Mesodermal cell (in vitro differentiated cells): ENCODE results near the gene SH3BP1.

Experiments used
- H3K27ac ChIP-seq: 2 replicates; pipeline ENCODE4 v1.7.0; 2013; ENCODE audit warnings: mild to moderate bottlenecking, low read depth, low read length, moderate library complexity; ENCODE audit not compliant: severe bottlenecking
- H3K36me3 ChIP-seq: 2 replicates; pipeline ENCODE4 v1.7.1; 2013; ENCODE audit warnings: mild to moderate bottlenecking, low read length, moderate library complexity; ENCODE audit not compliant: control insufficient read depth, insufficient read depth
- H3K4me1 ChIP-seq: one replicate; pipeline ENCODE4 v1.7.1; 2013; ENCODE audit warnings: mild to moderate bottlenecking, low read length; ENCODE audit not compliant: insufficient read depth, control insufficient read depth, poor library complexity, severe bottlenecking
- H3K4me3 ChIP-seq: 2 replicates; pipeline ENCODE4 v1.7.0; 2013; ENCODE audit warnings: low read length, control low read depth, mild to moderate bottlenecking; ENCODE audit not compliant: insufficient read depth, poor library complexity, severe bottlenecking; ENCODE audit errors: extremely low read depth
- H3K9me3 ChIP-seq: 2 replicates; pipeline ENCODE4 v1.7.1; 2013; ENCODE audit warnings: mild to moderate bottlenecking, low read length, moderate library complexity; ENCODE audit not compliant: control insufficient read depth
- WGBS, 2 experiments: methylation state at CpG; one replicate each; pipeline ENCODE4 v1.1.5; 2013; ENCODE audit warnings: missing lambda C conversion rate in 2 of 2; ENCODE audit not compliant: insufficient coverage in 2 of 2; 5-methylcytosine and 5-hydroxymethylcytosine counted together

The SH3BP1 gene

GRCh38 chr22:37627121-37627520 lies 12.3 kb upstream of the SH3BP1 start:
- Histone ChIP-seq H3K4me1 (peaks cover 12% of the 10 kb centered on the region), H3K36me3 (peaks cover 40% of the 10 kb centered on the region), H3K4me3 (no peak overlapping the region), H3K27ac (no peak overlapping the region), H3K9me3 (no peaks in the 10 kb centered on the region)
- WGBS, 2 experiments = 82 to 83% methylated on average over 7 of the region's 7 CpGs

- WGBS, 2 experiments = 88 to 98% methylated on average over 6 of the region's 6 CpGs
- no peaks in the 10 kb centered on the region for H3K9me3 ChIP-seq
- H3K27ac ChIP-seq = no peak overlapping the region
- peaks cover 40% of the 10 kb centered on the region for H3K36me3 ChIP-seq
- H3K4me3 ChIP-seq = no peak overlapping the region
- H3K4me1 ChIP-seq = peaks cover 15% of the 10 kb centered on the region
These were observed 11.9 kb upstream of the SH3BP1 start for GRCh38 chr22:37627545-37627944.

- Histone ChIP-seq H3K9me3 (no peaks in the 10 kb centered on the region), H3K27ac (no peak overlapping the region), H3K4me1 (peaks cover 28% of the 10 kb centered on the region)
These were observed 10.6 kb upstream of the SH3BP1 start for GRCh38 chr22:37628830-37629229.

GRCh38 chr22:37629928-37630327 lies 9.5 kb upstream of the SH3BP1 start:
- Histone ChIP-seq H3K27ac (no peak overlapping the region), H3K36me3 (peaks cover 25% of the 10 kb centered on the region), H3K4me1 (peaks cover 39% of the 10 kb centered on the region), H3K4me3 (no peak overlapping the region), H3K9me3 (no peaks in the 10 kb centered on the region)
- WGBS, 2 experiments = 87 to 95% methylated on average over 4 to 10 of the region's 10 CpGs

More at GRCh38 chr22:37628830-37629229, 10.6 kb upstream of the SH3BP1 start:
- H3K4me3 ChIP-seq = no peak overlapping the region
- WGBS, 2 experiments = 90 to 96% methylated on average over 5 to 6 of the region's 8 CpGs
- peaks cover 33% of the 10 kb centered on the region for H3K36me3 ChIP-seq

DNA sequence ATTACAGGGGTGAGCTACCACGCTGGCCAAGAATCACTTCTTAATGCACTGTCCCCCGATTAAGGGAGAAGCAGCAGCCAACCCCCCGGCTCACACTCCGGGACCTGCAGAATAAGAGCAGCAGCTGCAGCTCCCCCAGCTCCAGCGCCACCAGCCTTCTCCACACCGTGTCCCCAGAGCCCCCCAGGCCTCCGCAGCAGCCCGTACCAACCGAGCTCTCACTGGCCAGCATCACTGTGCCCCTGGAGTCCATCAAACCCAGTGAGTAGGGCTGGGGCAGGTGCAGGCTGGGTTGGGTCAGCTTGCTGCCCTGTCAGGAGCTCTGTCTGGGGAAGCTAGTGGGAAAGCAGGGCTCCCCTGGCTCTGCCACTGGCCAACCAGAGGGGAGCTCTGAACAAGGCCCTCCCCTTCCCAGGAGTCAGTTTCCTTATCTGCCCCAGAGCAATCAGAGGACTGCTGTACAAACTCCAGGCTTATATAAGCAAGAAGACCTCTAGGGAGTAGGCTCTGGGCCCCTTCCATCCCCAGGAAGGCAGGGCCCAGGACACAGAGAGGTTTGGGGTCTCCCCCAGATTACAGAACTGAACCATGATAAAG lies 8.5 kb upstream of the SH3BP1 start:
- WGBS, 2 experiments = 97 to 98% methylated on average over 5 to 9 of the region's 9 CpGs
- no peaks in the 10 kb centered on the region for H3K9me3 ChIP-seq
- H3K4me1 ChIP-seq = peaks cover 47% of the 10 kb centered on the region
- peaks cover 16% of the 10 kb centered on the region for H3K36me3 ChIP-seq
- no peak overlapping the region for H3K4me3 ChIP-seq
- peak overlapping the region; percentile 16 for H3K27ac ChIP-seq

DNA sequence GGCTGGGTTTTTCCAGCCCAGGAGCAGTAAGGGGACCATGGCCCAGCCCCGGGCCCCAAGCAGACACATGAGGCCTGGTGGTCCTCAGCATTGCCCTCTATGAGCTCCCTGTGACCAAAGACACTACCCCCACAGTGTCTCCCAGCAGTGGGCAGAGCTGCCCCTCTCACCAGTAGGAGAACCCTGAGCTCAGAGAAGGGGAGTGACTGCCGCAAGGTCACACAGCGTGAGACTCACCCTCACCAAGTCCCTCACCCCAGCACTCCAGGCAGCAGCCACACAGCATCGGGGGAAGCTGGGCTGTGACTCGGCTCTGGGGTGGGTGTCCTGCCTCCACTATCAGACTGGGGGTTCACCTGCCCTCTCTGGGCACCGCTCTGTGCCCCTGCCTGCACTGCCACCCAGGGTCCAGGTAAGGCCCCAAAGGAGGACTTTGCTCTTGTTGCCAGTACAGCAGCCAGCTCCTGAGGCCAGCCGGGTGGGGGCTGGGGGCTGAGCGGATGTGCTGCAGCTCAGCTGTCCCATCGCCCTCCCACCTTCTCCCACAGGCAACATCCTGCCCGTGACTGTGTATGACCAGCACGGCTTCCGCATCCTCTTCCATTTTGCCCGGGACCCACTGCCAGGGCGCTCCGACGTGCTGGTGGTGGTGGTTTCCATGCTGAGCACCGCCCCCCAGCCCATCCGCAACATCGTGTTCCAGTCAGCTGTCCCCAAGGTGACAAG lies 7.9 kb upstream of the SH3BP1 start:
- Histone ChIP-seq H3K4me3 (no peak overlapping the region), H3K9me3 (no peaks in the 10 kb centered on the region), H3K36me3 (peaks cover 15% of the 10 kb centered on the region), H3K4me1 (peaks cover 52% of the 10 kb centered on the region), H3K27ac (peak overlapping the region; percentile 16)
- 92 to 96% methylated on average over 17 to 19 of the region's 19 CpGs for WGBS, 2 experiments

DNA sequence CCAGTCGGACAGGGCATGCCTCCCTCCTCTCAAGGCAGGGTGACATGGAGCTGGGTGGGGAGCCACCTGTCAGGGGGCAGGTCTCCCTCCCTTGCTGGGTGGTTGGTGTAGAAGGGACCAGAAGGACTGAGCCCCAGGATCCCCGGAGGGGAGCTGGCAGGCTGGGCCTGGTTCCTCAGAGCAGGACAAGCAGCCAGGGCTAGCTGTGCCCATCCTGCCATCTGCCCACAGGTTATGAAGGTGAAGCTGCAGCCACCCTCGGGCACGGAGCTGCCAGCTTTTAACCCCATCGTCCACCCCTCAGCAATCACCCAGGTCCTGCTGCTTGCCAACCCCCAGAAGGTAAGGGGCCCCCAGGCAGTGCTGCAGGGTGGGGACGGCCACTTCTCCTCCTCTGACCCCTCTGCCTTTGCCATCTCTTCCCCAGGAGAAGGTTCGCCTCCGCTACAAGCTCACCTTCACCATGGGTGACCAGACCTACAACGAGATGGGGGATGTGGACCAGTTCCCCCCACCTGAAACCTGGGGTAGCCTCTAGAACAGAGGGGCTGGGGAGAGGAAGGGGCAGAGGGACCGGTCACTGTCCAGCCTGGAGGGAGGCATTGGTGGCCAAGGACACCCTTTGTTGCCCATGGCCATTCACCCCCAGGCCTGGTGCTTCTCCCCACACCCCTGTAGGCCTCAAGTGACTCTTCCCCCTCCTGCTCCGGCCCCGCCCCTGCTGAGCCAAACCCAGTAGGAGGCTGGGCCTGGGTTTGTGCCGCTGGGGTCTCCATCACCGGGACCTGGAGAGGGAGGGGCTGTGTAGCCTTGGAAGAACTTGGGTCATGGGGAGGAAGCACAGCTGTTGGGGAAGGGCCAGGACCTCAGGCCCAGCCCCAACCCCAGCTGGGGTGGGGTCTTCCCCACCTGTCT lies 7.0 kb upstream of the SH3BP1 start:
- peaks cover 52% of the 10 kb centered on the region for H3K4me1 ChIP-seq
- 90 to 91% methylated on average over 7 to 10 of the region's 14 CpGs for WGBS, 2 experiments
- H3K27ac ChIP-seq = peak overlapping the region; percentile 93
- H3K36me3 ChIP-seq = peaks cover 15% of the 10 kb centered on the region
- no peaks in the 10 kb centered on the region for H3K9me3 ChIP-seq
- H3K4me3 ChIP-seq = no peak overlapping the region

- Histone ChIP-seq H3K9me3 (no peaks in the 10 kb centered on the region), H3K4me3 (no peak overlapping the region), H3K27ac (peak overlapping the region; percentile 93), H3K36me3 (peaks cover 15% of the 10 kb centered on the region), H3K4me1 (peaks cover 51% of the 10 kb centered on the region)
- 82 to 87% methylated on average over 3 to 10 of the region's 11 CpGs for WGBS, 2 experiments
These were observed 6.3 kb upstream of the SH3BP1 start for GRCh38 chr22:37633089-37633624.

DNA sequence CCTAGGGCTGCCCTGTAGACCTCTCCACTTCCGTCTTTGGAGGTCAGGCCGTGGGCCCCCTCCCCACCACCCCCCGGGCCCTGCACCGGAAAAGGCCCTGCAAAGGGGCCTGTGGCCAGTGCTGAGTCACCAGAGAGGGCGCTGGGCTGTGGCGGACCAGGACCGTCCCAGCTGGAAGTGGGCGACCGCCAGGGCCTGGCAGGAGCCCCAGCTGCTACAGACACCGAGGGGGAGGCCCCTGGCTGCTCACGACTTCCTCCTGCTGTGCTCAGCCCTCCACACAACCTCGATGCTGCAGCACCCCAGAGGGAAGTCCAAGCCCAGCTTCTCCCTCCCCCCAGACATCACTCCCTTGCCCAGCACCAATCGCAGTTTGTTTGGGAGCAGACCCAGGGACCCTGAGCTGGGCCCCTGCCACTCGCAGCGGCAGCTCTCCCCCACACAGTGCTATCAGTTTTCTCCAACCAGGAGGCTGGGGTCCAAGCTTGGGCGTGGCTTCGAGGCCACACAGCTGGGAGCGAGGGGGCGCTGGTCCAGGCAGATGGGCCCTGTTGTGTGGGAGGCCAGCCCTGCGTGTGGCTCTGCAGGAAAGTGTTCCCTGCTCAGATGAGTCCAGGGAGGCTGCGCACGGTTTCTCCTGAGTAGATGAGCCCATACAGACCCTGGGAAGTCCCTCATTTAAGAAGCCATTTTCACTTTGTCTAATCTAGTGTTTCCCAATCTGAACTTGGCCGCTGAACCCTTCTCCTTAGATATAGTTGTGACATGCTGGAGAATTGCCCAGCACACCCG lies 5.6 kb upstream of the SH3BP1 start:
- H3K4me1 ChIP-seq = peaks cover 55% of the 10 kb centered on the region

DNA sequence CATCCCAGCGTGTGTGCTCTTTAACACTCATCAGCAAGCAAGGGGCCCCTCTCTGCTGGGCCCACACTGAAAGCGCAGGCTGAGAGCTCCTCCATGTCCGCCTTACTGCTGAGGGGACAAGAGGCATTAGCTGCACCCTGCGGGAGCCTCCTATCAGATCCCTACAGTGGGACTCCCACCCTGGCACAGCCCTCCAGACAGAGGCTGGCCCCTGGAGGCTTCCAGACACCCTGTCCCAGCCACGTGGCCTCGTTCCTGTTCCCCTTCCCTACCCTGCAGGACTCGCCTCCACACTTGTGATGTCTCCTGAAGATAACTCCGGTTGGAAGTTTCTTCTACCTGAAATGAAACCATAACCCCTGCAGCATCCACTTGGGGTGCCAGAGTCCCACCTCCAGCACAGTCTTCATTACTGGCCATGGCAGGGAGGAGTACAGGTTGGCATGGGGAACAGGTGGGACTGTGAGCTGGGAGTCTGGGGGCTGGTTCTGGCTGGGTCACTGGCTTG lies 5.0 kb upstream of the SH3BP1 start:
- Histone ChIP-seq H3K9me3 (no peaks in the 10 kb centered on the region), H3K36me3 (peaks cover 14% of the 10 kb centered on the region), H3K4me3 (no peak overlapping the region), H3K27ac (peak overlapping the region; percentile 93), H3K4me1 (peaks cover 58% of the 10 kb centered on the region)
- 72 to 79% methylated on average over 7 to 8 of the region's 8 CpGs for WGBS, 2 experiments

More for the DNA sequence above, 5.6 kb upstream of the SH3BP1 start:
- Histone ChIP-seq H3K36me3 (peaks cover 15% of the 10 kb centered on the region), H3K27ac (peak overlapping the region; percentile 93), H3K9me3 (no peaks in the 10 kb centered on the region), H3K4me3 (no peak overlapping the region)
- WGBS, 2 experiments = 13 to 19% methylated on average over 19 of the region's 24 CpGs
